Panc1 (cell line): Measurements from ENCODE around the gene SCG5.

Experiments
- POLR2AphosphoS5 ChIP-seq: IDR thresholded peaks from 2 replicates; pipeline ENCODE4 v1.6.1; 2012; ENCODE audit warnings: mild to moderate bottlenecking, low read depth, low read length, moderate library complexity
- SIN3A ChIP-seq: IDR thresholded peaks from 2 replicates; pipeline ENCODE4 v1.6.1; 2012; ENCODE audit warnings: low read depth, mild to moderate bottlenecking, low read length, moderate library complexity, borderline replicate concordance; ENCODE audit not compliant: insufficient read depth
- TCF7L2 ChIP-seq: IDR thresholded peaks from 2 replicates; pipeline ENCODE4 v1.6.1; 2011; ENCODE audit warnings: mild to moderate bottlenecking, low read depth, low read length, inconsistent platforms
- TF ChIP-seq, protein P1 (sequence below): fragments of 450-650 bp; IDR thresholded peaks from 2 replicates; pipeline ENCODE4 v1.5.1; 2017; ENCODE audit warnings: mild to moderate bottlenecking
- TF ChIP-seq, protein P2 (sequence below), 2 experiments: IDR thresholded peaks; 2 replicates each; pipeline ENCODE4 v1.6.1; 2011 to 2012; ENCODE audit warnings: low read depth in 2 of 2, control low read depth in 1 of 2, low read length in 1 of 2, mild to moderate bottlenecking in 1 of 2, moderate library complexity in 1 of 2; ENCODE audit not compliant: insufficient read depth in 1 of 2

GRCh38 chr15:32664796-32665195 is 23.3 kb downstream of the SCG5 start:
- TF ChIP-seq, protein P1, sequence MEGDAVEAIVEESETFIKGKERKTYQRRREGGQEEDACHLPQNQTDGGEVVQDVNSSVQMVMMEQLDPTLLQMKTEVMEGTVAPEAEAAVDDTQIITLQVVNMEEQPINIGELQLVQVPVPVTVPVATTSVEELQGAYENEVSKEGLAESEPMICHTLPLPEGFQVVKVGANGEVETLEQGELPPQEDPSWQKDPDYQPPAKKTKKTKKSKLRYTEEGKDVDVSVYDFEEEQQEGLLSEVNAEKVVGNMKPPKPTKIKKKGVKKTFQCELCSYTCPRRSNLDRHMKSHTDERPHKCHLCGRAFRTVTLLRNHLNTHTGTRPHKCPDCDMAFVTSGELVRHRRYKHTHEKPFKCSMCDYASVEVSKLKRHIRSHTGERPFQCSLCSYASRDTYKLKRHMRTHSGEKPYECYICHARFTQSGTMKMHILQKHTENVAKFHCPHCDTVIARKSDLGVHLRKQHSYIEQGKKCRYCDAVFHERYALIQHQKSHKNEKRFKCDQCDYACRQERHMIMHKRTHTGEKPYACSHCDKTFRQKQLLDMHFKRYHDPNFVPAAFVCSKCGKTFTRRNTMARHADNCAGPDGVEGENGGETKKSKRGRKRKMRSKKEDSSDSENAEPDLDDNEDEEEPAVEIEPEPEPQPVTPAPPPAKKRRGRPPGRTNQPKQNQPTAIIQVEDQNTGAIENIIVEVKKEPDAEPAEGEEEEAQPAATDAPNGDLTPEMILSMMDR: no peak
- no peak for TF ChIP-seq SIN3A
- TF ChIP-seq POLR2AphosphoS5: no peak
- TF ChIP-seq, protein P2, sequence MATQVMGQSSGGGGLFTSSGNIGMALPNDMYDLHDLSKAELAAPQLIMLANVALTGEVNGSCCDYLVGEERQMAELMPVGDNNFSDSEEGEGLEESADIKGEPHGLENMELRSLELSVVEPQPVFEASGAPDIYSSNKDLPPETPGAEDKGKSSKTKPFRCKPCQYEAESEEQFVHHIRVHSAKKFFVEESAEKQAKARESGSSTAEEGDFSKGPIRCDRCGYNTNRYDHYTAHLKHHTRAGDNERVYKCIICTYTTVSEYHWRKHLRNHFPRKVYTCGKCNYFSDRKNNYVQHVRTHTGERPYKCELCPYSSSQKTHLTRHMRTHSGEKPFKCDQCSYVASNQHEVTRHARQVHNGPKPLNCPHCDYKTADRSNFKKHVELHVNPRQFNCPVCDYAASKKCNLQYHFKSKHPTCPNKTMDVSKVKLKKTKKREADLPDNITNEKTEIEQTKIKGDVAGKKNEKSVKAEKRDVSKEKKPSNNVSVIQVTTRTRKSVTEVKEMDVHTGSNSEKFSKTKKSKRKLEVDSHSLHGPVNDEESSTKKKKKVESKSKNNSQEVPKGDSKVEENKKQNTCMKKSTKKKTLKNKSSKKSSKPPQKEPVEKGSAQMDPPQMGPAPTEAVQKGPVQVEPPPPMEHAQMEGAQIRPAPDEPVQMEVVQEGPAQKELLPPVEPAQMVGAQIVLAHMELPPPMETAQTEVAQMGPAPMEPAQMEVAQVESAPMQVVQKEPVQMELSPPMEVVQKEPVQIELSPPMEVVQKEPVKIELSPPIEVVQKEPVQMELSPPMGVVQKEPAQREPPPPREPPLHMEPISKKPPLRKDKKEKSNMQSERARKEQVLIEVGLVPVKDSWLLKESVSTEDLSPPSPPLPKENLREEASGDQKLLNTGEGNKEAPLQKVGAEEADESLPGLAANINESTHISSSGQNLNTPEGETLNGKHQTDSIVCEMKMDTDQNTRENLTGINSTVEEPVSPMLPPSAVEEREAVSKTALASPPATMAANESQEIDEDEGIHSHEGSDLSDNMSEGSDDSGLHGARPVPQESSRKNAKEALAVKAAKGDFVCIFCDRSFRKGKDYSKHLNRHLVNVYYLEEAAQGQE (IDR thresholded peaks at IDR 0.05; ENCODE audit: insufficient read depth in 1 of 2, low read depth in 2 of 2, low read length in 1 of 2): no peak
- no peak for TF ChIP-seq TCF7L2
